ENCODE measurements around the gene PDE4D.

The PDE4D gene

DNA sequence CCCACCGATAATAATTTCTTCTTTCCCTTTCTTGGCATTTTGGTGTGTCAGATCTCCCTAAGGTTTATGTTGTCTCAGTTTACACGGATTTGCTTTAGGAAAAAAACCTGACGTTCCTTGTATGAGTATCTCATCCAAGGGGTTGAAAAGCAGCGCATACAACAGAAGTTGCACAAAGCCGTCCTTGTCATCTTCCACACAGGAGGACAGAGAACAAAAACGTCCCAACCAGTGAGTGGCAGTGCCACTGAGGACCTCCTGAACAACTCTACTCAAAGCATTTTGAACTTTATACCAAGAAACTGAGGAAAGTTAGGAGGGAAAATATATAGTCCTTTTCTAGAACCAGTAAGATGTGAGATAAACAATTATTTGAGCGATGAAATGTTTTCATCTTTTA is 547.0 kb downstream of the PDE4D start:
- no peak for FAIRE-seq
- no peak for DNase-seq (ENCODE audit: low spot score)

DNA sequence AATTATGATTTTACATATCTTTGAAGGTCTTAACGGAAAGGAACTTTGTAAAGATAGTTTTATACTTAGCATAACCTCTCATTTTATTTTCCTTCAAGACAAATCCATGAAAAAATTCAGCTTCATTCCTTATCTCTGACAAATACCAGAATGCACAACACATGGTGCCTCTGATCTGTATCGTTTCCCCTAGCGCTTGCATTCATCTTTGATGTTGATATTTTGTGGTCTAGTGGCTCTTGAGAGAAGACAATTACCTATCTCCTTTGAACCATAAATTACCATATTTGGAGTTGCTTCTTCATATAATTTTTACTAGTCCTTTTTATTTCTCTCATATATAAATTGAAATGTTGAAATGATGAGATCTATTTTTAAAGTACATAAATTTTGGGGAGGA is 551.3 kb downstream of the PDE4D start:
- no peak for DNase-seq (ENCODE audit: low spot score)
- no peak for FAIRE-seq

- DNase-seq (ENCODE audit: low spot score), result no peak
- FAIRE-seq, result no peak
These were observed 551.8 kb downstream of the PDE4D start for GRCh38 chr5:59341760-59342159.

GRCh38 chr5:59341155-59341554 is 552.4 kb downstream of the PDE4D start:
- FAIRE-seq, result no peak
- DNase-seq (ENCODE audit: low spot score), result no peak

GRCh38 chr5:59340637-59341036 is 552.9 kb downstream of the PDE4D start:
- DNase-seq (ENCODE audit: low spot score) (no peak), FAIRE-seq (no peak)

DNA sequence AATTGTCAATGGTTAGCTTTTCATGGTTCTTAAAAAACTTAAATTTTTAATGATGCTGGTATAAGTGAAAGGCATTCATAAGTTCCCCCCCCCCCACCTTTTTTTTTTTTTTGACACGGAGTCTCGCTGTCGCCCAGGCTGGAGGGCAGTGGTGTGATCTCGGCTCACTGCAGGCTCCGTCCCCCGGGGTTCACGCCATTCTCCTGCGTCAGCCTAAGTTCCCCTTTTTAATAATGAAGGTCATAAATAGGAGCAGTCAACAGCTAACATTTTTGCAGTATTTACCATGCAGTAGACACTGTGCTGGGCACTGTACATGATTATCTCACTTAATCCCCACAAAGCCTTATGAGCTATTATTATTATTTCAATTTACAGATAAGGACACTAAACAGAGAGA is 556.3 kb downstream of the PDE4D start:
- DNase-seq (ENCODE audit: low spot score) (no peak), FAIRE-seq (no peak)

DNA sequence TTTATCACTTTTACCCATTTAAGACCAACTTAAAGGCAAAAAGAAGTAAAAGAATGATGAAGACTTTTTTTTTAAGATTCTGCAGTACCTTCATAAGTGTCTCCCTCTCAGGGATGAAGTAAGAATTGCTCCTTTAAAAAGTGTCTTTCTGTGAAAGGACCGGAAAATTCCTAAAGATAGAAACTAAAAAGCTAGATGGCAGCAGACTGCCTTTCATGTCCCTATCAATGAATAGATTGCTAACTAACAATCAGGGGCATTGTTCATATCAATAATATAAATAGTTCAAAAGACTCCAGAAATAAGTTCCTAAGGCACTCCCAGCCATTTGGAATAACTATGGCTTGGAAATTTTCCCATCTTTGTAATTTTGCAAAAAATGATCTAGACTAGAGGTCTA is 558.0 kb downstream of the PDE4D start:
- FAIRE-seq (no peak), DNase-seq (ENCODE audit: low spot score) (no peak)

DNA sequence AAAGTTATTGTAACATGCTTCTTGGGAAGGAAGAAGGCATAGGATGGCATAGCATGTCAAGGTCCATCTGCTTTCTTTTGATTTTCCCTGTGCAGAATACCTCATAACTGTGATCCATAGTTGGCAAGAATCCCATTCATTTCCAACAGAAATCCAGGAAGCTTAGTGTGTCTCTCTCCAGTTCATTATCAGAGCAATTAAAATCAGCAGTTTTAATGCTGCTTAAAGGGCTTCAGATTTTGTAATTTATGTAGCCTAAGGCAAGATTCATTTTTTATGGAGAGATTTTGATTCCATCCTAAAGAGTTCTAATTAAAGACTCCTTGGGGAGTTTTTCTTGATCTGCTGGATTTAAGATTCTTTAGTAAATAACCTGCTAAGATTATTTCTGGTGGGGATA is 560.1 kb downstream of the PDE4D start:
- FAIRE-seq (no peak), DNase-seq (ENCODE audit: low spot score) (no peak)

GRCh38 chr5:59332236-59332973 is 561.1 kb downstream of the PDE4D start:
- FAIRE-seq (no peak), DNase-seq (ENCODE audit: low spot score) (no peak)

- DNase-seq (ENCODE audit: low spot score), result no peak
- FAIRE-seq, result no peak
These were observed 562.8 kb downstream of the PDE4D start for GRCh38 chr5:59330680-59331079.

DNA sequence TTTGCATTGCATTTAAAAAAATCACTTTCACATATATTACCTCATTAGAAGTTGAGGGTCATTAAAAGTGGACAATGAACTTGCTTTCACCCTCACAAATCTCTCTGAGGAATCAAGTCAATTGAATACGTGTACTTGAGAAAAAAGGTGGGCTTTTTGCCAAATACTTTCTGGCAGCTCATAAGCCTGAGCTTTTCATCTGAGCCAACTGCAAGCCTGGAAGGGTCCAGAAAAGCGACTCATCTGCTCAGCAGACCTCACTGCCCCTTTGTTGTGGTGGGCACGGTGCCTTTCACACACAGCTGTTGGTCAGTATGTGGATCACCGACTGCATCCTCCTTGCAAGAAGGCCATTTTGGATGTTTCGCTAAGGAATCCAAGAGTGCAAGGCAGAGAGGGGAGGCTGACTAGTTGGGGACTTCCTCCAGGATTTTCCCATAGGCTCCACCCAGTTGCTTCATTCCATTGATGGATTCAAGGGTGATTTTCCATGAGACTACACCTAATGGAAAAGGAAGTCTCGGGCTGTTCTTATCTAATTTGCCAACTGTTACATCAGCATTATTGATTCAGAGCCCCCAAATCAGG is 564.7 kb downstream of the PDE4D start:
- DNase-seq (ENCODE audit: low spot score), result peak; percentile 31

DNA sequence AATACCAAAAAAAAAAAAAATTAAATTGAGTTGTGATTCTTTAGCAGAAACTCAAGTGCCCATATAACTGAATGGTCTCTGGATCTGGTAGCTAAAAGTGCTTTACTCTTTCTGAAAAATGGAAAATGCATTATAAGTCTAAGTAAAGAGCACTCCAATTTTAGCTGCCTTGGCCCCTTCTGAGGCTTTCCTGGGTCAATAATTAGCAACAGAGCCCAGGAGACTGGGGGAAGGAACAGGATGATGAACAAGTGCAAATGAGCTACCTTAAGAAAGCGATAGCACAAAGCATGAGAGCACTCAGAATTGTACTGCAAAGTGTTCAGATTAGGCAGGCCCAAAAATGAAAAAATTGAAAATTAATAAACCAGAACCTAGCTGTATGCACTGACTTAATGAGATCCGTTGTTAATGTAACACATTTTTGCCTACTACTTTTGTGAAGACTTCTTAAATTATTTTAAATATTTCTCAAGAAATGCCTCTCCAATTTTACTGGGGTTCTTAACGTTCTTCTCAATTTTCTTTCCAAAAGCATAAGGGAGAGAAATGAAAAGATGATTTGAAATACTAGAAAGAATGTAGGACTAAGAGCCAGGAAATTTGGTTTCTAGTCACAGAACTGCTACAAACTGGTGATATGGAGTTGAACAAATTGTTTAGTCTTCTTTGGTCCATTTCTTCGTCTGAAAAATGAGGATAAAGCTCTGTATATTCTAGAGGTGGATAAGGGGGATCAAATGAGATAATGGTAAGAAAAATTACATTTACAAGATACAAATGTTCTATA is 566.1 kb downstream of the PDE4D start:
- FAIRE-seq (no peak), DNase-seq (ENCODE audit: low spot score) (no peak)

More for the DNA sequence above, 564.7 kb downstream of the PDE4D start:
- no peak for FAIRE-seq

DNA sequence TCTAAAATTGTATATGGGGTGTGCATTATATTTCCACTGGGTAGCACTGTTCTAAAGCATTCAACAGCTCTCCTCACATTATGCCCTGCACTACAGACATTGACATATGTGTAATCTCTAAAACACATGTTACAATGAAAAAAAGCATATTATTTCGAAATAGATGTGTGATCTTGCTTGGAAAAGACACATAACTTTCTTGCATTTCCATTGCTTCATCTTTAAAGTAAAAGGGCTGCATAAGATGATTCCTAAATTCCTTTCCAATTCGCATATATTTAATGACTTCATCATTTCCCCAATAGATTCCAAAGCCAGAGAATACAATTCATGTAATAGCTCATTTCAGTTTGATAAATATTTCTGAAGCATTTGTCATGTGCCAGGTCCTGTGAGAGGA is 566.9 kb downstream of the PDE4D start:
- FAIRE-seq (no peak), DNase-seq (ENCODE audit: low spot score) (no peak)

GRCh38 chr5:59325070-59325469 is 568.5 kb downstream of the PDE4D start:
- DNase-seq (ENCODE audit: low spot score) (no peak), FAIRE-seq (no peak)

DNA sequence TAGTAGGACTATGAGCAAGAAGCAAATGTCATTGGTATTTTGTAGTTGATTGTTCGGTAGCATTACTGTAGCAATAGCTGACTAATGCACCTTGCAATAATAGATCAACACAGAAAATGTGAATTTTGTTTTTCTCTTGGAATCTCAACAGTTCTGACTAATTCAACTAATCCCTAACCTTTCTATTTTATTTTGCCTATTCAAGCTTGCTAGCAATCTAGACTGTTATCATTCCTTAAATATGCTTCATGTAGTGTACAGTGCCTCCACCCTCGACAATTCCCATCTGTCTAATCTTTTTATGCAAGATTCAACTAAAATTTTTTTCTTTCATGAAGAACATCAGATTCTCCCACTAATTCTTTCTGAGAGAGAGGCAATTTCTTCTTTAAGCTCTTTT is 570.6 kb downstream of the PDE4D start:
- DNase-seq (ENCODE audit: low spot score) (no peak), FAIRE-seq (no peak)

- DNase-seq (ENCODE audit: low spot score) (no peak), FAIRE-seq (no peak)
These were observed 571.5 kb downstream of the PDE4D start for GRCh38 chr5:59322058-59322457.

DNA sequence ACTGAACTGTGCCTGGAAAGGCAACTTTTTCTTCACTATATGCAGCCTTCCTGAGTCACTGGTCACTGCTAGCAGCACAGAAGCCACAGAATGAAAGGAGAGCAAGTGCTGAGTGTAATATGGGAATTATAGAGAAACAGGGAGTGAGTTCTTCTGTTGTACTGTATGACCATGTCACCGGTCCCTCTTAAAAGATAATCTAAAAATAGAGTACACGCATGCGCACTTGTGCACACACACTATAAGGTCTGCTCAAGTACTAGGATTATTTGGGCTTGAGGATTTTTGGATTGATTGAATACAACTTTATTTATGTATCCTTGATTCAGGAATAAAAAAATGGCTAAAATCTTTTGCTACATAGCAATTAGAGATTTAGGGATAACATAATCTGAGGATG is 571.9 kb downstream of the PDE4D start:
- DNase-seq (ENCODE audit: low spot score), result no peak
- no peak for FAIRE-seq

- DNase-seq (ENCODE audit: low spot score) (no peak), FAIRE-seq (no peak)
These were observed 573.1 kb downstream of the PDE4D start for GRCh38 chr5:59320420-59320819.

- FAIRE-seq (no peak), DNase-seq (ENCODE audit: low spot score) (no peak)
These were observed 574.3 kb downstream of the PDE4D start for GRCh38 chr5:59319250-59319649.

GRCh38 chr5:59317774-59318205 is 575.7 kb downstream of the PDE4D start:
- no peak for FAIRE-seq
- DNase-seq (ENCODE audit: low spot score), result no peak

- no peak for FAIRE-seq
These were observed 576.3 kb downstream of the PDE4D start for GRCh38 chr5:59317023-59317773.

GRCh38 chr5:59312223-59312622 is 581.3 kb downstream of the PDE4D start:
- DNase-seq (ENCODE audit: low spot score) (no peak), FAIRE-seq (no peak)

More at GRCh38 chr5:59317023-59317773, 576.3 kb downstream of the PDE4D start:
- DNase-seq (ENCODE audit: low spot score), result no peak

Data from RCC 7860 (cell line).